T-helper 2 cell treated with Interferon-gamma antibody and Interleukin-4, amounts not matched to agents 100 ng/mL and 5 ng/mL, for 36 hours (primary cell): ENCODE measurements around the gene CD300LB. TPM values are rescaled to one million over a fixed set of nuclear protein-coding genes. Genes with fewer than 3 reads are reported as not detected.

Source experiments
- total RNA-seq: library from RNA; stranded (reverse); gene quantifications from 2 replicates; pipeline ENCODE4 v1.2.3, GENCODE V29; 2022

The CD300LB gene
- total RNA-seq, 1 donor from 2014 or later: not detected

Other genes starting within 250 kb of the CD300LB start
- 0.50 and 0.57 TPM in 2 replicates for gene KIF19, start 205.2 kb downstream of the CD300LB start, total RNA-seq
- gene BTBD17, start 169.6 kb downstream of the CD300LB start, total RNA-seq: not detected in 2 replicates
- not detected in 2 replicates for gene GPR142, start 164.0 kb downstream of the CD300LB start, total RNA-seq
- gene GPRC5C, start 99.4 kb downstream of the CD300LB start, total RNA-seq: 0.43 TPM in 1 of 2 replicates, not detected in the other
- gene CD300A, start 64.8 kb downstream of the CD300LB start, total RNA-seq: 32.8 and 36.5 TPM in 2 replicates
- 0.52 and 0.86 TPM in 2 replicates for gene CD300C, start 14.6 kb upstream of the CD300LB start, total RNA-seq
- not detected in 2 replicates for gene CD300H, start 36.0 kb upstream of the CD300LB start, total RNA-seq
- not detected in 2 replicates for gene CD300LD, start 60.8 kb upstream of the CD300LB start, total RNA-seq
- not detected in 2 replicates for gene CD300E, start 92.3 kb upstream of the CD300LB start, total RNA-seq
- gene CD300LF, start 181.4 kb upstream of the CD300LB start, total RNA-seq: not detected in 2 replicates
- gene RAB37, start 205.8 kb upstream of the CD300LB start, total RNA-seq: 91.3 and 93.8 TPM in 2 replicates
- gene NHERF1, start 217.2 kb upstream of the CD300LB start, total RNA-seq: 289 and 299 TPM in 2 replicates
- 32.9 and 37.3 TPM in 2 replicates for gene NAT9, start 244.9 kb upstream of the CD300LB start, total RNA-seq